22Rv1 (cell line): Measurements from ENCODE around the gene DDX27.

Source experiments
- H3K27ac ChIP-seq: fragments of 450-650 bp; 2 replicates; pipeline ENCODE4 v1.5.1; 2017
- ZFX ChIP-seq: fragments of 450-650 bp; IDR thresholded peaks from 2 replicates; pipeline ENCODE4 v1.6.1; 2017; ENCODE audit warnings: antibody characterized with exemption, borderline replicate concordance
- TF ChIP-seq, protein P1 (sequence below): fragments of 450-650 bp; IDR thresholded peaks from 2 replicates; pipeline ENCODE4 v1.5.1; 2017; ENCODE audit warnings: mild to moderate bottlenecking

The DDX27 gene

DNA sequence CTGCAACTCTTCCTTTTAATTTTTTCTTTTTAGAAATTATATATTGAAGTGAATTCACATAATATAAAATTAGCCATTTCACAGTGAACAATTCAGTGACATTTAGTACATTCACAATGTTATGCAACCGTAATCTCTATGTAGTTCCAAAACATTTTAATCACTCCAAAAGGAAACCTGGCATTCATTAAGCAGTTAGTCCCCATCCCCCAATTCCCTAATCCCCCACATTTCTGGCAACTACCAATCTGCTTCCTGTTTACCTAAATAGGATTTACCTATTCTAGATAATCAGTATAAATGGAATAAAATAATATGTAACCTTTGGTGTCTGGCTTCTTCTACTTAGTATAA is 8.5 kb upstream of the DDX27 start:
- TF ChIP-seq, protein P1, sequence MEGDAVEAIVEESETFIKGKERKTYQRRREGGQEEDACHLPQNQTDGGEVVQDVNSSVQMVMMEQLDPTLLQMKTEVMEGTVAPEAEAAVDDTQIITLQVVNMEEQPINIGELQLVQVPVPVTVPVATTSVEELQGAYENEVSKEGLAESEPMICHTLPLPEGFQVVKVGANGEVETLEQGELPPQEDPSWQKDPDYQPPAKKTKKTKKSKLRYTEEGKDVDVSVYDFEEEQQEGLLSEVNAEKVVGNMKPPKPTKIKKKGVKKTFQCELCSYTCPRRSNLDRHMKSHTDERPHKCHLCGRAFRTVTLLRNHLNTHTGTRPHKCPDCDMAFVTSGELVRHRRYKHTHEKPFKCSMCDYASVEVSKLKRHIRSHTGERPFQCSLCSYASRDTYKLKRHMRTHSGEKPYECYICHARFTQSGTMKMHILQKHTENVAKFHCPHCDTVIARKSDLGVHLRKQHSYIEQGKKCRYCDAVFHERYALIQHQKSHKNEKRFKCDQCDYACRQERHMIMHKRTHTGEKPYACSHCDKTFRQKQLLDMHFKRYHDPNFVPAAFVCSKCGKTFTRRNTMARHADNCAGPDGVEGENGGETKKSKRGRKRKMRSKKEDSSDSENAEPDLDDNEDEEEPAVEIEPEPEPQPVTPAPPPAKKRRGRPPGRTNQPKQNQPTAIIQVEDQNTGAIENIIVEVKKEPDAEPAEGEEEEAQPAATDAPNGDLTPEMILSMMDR: no peak
- no peak for TF ChIP-seq ZFX
- H3K27ac ChIP-seq: no peak overlapping the region

DNA sequence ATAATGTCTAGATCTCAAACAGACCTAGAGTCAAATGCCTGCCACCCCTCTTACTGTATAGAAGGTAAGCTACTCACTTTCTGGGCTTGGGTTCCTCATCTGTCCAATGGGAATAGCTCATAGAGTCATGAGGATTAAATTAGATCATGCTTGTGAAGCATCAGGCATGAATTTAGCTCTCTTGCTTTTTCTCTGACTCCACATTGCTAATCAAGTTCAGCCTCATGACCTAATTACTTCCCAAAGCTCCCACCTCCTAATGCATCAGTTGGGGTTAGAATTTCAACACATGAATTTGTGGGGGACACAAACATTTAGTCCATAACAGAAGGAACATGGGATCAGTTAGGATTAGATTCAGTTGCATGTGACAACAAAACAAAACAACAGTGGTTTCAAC is 4.6 kb upstream of the DDX27 start:
- no peak overlapping the region for H3K27ac ChIP-seq
- TF ChIP-seq, protein P1: no peak
- TF ChIP-seq ZFX: no peak

DNA sequence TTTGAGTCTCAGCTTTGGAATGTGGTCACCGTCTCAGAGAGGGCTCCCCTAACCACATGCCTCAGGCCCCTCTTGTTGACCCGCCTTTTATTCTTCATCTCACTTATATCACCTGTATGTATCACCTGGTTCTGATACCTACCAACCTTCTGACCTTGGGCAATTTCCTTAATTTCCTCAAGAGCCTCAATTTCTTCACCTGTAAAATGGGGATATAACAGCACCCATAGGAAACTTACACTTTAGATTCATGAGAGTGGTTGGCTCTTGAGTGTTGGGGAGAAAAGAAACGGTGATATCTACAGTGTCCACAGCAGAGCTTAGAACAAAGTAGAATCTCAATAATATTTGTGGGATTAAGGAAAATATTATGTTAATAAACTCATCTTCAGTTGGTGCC is 4.0 kb upstream of the DDX27 start:
- no peak overlapping the region for H3K27ac ChIP-seq
- TF ChIP-seq ZFX: no peak
- TF ChIP-seq, protein P1: no peak

DNA sequence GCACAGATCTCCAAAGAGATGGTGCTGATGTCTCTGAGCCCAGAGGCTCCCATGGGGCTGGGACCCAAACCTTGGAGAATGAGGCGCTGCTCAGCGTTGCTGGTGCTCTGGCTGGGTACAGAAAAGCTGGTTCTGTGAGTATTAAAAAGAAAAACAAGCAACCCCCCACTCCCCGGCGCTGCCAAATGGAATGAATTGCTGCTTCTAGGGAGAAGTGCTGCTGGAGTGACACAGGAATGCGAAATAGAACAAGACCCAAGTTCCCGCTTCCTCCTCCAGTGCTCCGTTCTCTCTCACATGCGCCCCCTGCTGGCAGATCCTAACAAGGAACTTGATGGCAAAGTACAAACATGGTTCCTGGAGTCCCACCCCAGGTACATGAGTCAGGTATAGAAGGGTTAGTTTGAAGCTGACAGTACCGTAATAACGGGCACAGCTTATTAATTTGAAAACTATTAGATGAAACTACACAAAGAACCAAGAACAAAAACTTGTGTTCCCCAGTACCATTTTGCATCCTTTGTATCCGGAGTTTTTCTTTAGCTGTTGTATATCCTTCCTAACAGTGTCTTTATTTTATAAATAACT is 2.1 kb upstream of the DDX27 start:
- no peak overlapping the region for H3K27ac ChIP-seq
- TF ChIP-seq ZFX: no peak
- TF ChIP-seq, protein P1: peak; percentile 90

DNA sequence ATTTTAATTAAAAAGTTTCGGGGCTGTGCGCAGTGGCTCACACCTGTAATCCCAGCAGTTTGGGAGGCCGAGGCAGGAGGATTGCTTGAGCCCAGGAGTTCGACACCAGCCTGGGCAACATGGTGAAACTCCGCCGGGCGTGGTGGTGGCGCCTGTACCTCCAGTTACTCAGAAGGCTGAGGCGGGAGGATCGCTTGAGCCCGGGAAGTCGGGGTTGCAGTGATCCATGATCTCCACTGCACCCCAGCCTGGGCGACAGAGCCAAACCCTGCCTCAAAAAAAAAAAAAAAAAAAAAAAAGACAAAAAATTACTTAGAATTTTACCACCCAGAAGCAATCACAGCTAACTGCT is 501 bp upstream of the DDX27 start:
- peak overlapping the region; percentile 70 for H3K27ac ChIP-seq

DNA sequence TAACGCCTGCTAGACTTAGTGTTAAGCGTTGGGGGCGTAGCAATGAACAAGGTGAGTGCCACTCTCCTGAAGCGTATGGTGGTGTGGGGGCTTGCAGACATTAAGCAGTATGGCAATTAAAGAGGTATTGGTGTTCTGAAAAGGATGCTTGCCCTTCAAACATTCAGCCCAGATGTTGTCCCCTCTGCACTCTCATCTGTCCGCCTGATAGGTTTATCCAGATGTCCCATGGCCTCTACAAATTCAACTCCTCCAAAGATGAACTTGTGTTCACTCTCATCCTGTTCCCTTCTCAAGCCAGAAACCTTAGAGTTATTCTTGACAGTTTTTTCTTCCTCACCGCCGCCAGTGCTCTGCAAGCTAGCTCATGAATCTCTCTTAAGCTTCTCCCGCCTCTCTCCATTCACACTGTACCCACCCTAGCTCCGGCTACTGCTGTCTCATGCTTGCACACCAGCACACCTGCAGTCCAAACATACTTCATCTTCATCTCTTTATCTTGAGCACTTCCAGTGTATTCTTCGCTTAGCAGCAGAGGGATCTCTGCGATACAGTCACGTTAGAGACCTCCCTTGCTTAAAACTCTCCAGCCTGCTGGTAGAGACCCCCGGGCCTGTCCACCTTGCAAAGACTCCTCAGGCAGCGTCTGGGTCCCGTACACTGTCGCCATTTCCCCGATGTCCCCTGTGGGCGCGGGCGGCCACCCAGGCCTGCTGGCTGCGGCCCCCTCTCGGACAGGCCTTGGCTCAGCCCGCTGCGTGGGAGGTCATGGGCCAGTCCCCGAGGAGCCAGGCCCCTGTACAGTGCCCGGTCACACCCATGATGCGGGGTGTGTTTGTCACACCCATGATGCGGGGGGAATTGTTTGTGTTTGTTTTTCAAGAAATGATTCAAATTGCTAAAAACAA is 962 bp downstream of the DDX27 start:
- TF ChIP-seq, protein P1: no peak
- TF ChIP-seq ZFX: no peak

DNA sequence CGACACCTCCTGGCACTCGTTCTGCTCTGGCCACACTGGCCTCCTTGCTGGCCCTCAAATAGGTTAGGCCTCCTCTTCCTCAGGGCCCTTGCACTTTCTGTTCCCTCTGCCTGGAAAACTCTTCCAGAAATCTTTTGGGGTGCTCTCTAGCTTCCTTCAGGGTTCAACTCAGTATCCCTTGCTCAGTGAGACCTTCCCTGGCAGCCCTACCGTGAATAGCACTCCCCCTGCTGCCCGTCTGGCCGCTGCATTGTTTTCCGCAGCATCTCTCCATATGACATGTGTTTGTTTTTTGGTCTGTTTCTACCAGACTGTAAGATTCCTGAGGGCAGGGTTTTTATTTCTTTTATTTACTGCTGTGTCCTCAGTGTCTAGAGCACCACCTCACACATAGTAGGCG is 6.7 kb downstream of the DDX27 start:
- TF ChIP-seq ZFX: no peak
- TF ChIP-seq, protein P1: no peak

More for the DNA sequence above, 962 bp downstream of the DDX27 start:
- H3K27ac ChIP-seq: peak overlapping the region; percentile 70

More for the DNA sequence above, 6.7 kb downstream of the DDX27 start:
- H3K27ac ChIP-seq: no peak overlapping the region
